Transverse colon (tissue), 4 donors: ENCODE data around the gene GRIA4.

ENCODE experiments used
- CTCF ChIP-seq, 5 experiments: fragments of 200-600 bp in 3 of 5; fragments of 450-650 bp in 2 of 5; sonication (generic) in 3 of 5; IDR thresholded peaks; 1 replicate in 2 of 5; 2 replicates in 3 of 5; pipeline ENCODE4 v1.5.1; 2016 to 2017; ENCODE audit warnings: antibody characterized with exemption in 5 of 5, inconsistent platforms in 3 of 5, mild to moderate bottlenecking in 2 of 5, moderate library complexity in 1 of 5
- EP300 ChIP-seq: sonication (generic); formaldehyde crosslinking; IDR thresholded peaks from one replicate; pipeline ENCODE4 v1.6.1; 2017; ENCODE audit warnings: antibody characterized with exemption, low read depth
- POLR2A ChIP-seq: fragments of 450-650 bp; IDR thresholded peaks from one replicate; pipeline ENCODE4 v1.6.1; 2016; ENCODE audit warnings: antibody characterized with exemption, mild to moderate bottlenecking, moderate library complexity
- POLR2AphosphoS5 ChIP-seq, 3 donors: sonication (generic); formaldehyde crosslinking; IDR thresholded peaks; one replicate each; pipeline ENCODE4 v1.6.1; 2016; ENCODE audit warnings: antibody characterized with exemption in 3 of 3

- TF ChIP-seq POLR2A (no peak), CTCF (IDR thresholded peaks at IDR 0.05) (no peak), POLR2AphosphoS5 (IDR thresholded peaks at IDR 0.05) (no peak), EP300 (no peak)
Measured at GRCh38 chr11:105948918-105949590, 339.2 kb downstream of the GRIA4 start.
